ENCODE data around the gene EID1.

EID1 gene

DNA sequence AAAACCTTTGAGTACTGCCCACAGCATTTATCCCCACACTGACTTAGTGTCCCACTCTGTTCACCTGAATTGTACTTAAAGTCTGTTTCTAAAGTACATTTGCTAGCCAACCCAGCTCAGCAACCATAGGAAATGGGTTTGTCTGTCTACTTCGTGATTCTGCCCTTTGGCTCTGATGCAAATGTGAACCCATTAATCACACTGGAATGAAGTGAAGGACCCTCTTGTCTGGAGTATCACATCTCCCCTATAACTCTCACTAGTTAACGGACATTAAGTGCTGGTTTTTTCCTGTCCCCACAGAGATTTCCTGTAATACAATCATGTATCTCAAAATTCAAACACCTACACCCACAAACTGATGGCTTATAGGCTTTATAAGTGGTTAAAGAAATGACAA lies 20.5 kb downstream of the EID1 start:
- Histone ChIP-seq H3K27ac (replicated peaks) (no peak overlapping the region), H3K27me3 (ENCODE audit: insufficient read depth, poor library complexity, severe bottlenecking) (no peaks in the 10 kb centered on the region), H3K4me3 (replicated peaks; ENCODE audit: insufficient read depth, low read length) (no peak overlapping the region)
- no peak for DNase-seq (ENCODE audit: low read depth in 1 of 2, low spot score in 1 of 2)
- no peak for TF ChIP-seq SPI1 (IDR thresholded peaks at IDR 0.05; ENCODE audit: borderline replicate concordance, low read depth)
- TF ChIP-seq, protein P1, sequence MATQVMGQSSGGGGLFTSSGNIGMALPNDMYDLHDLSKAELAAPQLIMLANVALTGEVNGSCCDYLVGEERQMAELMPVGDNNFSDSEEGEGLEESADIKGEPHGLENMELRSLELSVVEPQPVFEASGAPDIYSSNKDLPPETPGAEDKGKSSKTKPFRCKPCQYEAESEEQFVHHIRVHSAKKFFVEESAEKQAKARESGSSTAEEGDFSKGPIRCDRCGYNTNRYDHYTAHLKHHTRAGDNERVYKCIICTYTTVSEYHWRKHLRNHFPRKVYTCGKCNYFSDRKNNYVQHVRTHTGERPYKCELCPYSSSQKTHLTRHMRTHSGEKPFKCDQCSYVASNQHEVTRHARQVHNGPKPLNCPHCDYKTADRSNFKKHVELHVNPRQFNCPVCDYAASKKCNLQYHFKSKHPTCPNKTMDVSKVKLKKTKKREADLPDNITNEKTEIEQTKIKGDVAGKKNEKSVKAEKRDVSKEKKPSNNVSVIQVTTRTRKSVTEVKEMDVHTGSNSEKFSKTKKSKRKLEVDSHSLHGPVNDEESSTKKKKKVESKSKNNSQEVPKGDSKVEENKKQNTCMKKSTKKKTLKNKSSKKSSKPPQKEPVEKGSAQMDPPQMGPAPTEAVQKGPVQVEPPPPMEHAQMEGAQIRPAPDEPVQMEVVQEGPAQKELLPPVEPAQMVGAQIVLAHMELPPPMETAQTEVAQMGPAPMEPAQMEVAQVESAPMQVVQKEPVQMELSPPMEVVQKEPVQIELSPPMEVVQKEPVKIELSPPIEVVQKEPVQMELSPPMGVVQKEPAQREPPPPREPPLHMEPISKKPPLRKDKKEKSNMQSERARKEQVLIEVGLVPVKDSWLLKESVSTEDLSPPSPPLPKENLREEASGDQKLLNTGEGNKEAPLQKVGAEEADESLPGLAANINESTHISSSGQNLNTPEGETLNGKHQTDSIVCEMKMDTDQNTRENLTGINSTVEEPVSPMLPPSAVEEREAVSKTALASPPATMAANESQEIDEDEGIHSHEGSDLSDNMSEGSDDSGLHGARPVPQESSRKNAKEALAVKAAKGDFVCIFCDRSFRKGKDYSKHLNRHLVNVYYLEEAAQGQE (IDR thresholded peaks at IDR 0.05; ENCODE audit: insufficient replicate concordance, low read depth) = no peak
- TF ChIP-seq POLR2AphosphoS5 (IDR thresholded peaks at IDR 0.05; ENCODE audit: low read depth) = no peak
- TF ChIP-seq, protein P2, sequence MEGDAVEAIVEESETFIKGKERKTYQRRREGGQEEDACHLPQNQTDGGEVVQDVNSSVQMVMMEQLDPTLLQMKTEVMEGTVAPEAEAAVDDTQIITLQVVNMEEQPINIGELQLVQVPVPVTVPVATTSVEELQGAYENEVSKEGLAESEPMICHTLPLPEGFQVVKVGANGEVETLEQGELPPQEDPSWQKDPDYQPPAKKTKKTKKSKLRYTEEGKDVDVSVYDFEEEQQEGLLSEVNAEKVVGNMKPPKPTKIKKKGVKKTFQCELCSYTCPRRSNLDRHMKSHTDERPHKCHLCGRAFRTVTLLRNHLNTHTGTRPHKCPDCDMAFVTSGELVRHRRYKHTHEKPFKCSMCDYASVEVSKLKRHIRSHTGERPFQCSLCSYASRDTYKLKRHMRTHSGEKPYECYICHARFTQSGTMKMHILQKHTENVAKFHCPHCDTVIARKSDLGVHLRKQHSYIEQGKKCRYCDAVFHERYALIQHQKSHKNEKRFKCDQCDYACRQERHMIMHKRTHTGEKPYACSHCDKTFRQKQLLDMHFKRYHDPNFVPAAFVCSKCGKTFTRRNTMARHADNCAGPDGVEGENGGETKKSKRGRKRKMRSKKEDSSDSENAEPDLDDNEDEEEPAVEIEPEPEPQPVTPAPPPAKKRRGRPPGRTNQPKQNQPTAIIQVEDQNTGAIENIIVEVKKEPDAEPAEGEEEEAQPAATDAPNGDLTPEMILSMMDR (IDR thresholded peaks at IDR 0.05; ENCODE audit: insufficient read depth, low read length) = no peak
- TF ChIP-seq GABPA (IDR thresholded peaks at IDR 0.05; ENCODE audit: low read depth) = no peak

DNA sequence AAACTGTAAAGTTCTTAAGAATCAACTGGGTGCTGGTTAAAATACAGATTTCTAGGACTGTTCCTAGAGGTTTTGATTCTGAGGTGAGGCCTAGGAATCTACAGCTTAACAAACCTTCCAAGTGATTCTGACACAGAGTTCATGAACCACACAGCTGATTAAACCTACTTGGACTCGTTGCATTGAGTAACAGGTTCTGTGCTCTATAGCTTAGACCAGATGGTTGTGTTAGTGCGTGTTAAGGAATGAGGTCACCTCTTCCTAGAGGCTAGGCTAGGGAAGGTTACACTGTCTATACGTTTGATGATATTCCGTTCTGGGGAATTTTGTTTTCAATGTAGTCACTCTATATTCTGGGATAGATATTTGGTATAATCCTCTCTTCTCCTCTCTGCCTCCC lies 21.9 kb downstream of the EID1 start:
- Histone ChIP-seq H3K27me3 (ENCODE audit: insufficient read depth, poor library complexity, severe bottlenecking) (no peaks in the 10 kb centered on the region), H3K4me3 (replicated peaks; ENCODE audit: insufficient read depth, low read length) (no peak overlapping the region), H3K27ac (replicated peaks) (no peak overlapping the region)
- DNase-seq (ENCODE audit: low read depth in 1 of 2, low spot score in 1 of 2) = no peak
- no peak for TF ChIP-seq GABPA (IDR thresholded peaks at IDR 0.05; ENCODE audit: low read depth)
- TF ChIP-seq POLR2AphosphoS5 (IDR thresholded peaks at IDR 0.05; ENCODE audit: low read depth) = no peak
- no peak for TF ChIP-seq SPI1 (IDR thresholded peaks at IDR 0.05; ENCODE audit: borderline replicate concordance, low read depth)
- TF ChIP-seq, protein P1 (IDR thresholded peaks at IDR 0.05; ENCODE audit: insufficient replicate concordance, low read depth) = no peak
- TF ChIP-seq, protein P2 (IDR thresholded peaks at IDR 0.05; ENCODE audit: insufficient read depth, low read length) = no peak

DNA sequence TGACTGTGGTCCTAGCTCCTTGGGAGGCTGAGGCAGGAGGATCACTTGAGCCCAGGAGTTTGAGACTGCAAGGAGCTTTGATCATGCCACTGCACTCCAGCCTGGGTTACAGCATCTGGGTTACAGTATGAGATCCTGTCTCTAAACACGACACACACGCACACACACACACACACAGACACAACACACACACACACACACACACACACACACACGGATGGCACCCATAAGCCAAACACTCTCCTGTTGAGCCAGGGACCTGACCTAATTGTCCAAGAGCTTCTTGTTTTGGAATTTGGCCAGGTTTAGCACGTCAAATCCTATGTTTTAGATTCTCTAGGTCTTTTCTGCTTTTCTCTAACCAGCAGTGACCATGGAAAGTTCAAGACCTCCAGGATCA lies 26.8 kb downstream of the EID1 start:
- Histone ChIP-seq H3K27me3 (ENCODE audit: insufficient read depth, poor library complexity, severe bottlenecking) (no peaks in the 10 kb centered on the region), H3K4me3 (replicated peaks; ENCODE audit: insufficient read depth, low read length) (no peak overlapping the region), H3K27ac (replicated peaks) (no peak overlapping the region)
- no peak for DNase-seq (ENCODE audit: low read depth in 1 of 2, low spot score in 1 of 2)
- no peak for TF ChIP-seq GABPA (IDR thresholded peaks at IDR 0.05; ENCODE audit: low read depth)
- TF ChIP-seq, protein P1 (IDR thresholded peaks at IDR 0.05; ENCODE audit: insufficient replicate concordance, low read depth) = no peak
- TF ChIP-seq SPI1 (IDR thresholded peaks at IDR 0.05; ENCODE audit: borderline replicate concordance, low read depth) = no peak
- TF ChIP-seq, protein P2 (IDR thresholded peaks at IDR 0.05; ENCODE audit: insufficient read depth, low read length) = no peak

Measured in HL-60 (cell line).